ENCODE measurements around the gene CD4. TPM values are rescaled to one million over a fixed set of nuclear protein-coding genes. Genes with fewer than 3 reads are reported as not detected.

The CD4 gene
- total and polyA plus RNA-seq, 2 donors (not counting 3 experiments of a cell fraction or from before 2014, with no cell fraction given), result not detected

GRCh38 chr12:6852651-6853354, 63.5 kb downstream of the CD4 start:
- peaks cover 14 to 22% of the 10 kb centered on the region in 2 experiments for H3K36me3 ChIP-seq (ENCODE audit: control insufficient read depth in 2 of 2, extremely low read depth in 1 of 2, insufficient read depth in 2 of 2, low read length in 2 of 2)
- intact Hi-C loops (cut with micrococcal nuclease) (loop anchor here (1.0 kb wide), 2 partner anchors 15 to 190 kb away; partner anchors contain the start of gene ING4), dilution Hi-C loops (cut with MboI; ENCODE audit: extremely low pct_ligation_motif_present, low sequenced_read_pairs) (no loop called here)
- DNase-seq (ENCODE audit: low read depth, low spot score), result peak; percentile 61
- CTCF ChIA-PET, result interaction anchor here (0.9 to 4.6 kb wide), 10 partner anchors 9 to 168 kb away, joined by 3 to 30 read pairs (median 5); partner anchors contain the start of genes MLF2, SPSB2 and TPI1
- H3K27me3 ChIP-seq (ENCODE audit: control insufficient read depth in 2 of 2, insufficient read depth in 2 of 2, low read length in 2 of 2), result no peaks in the 10 kb centered on the region
- peak overlapping the region; percentile 77 for H3K4me2 ChIP-seq (ENCODE audit: insufficient read depth, low read length)
- H3K27ac ChIP-seq (ENCODE audit: insufficient read depth, low read depth, low read length), result peak overlapping the region; percentile 8
- BruUV-seq (replicated peaks), result no TSS peak
- no peak for FAIRE-seq
- H3K79me2 ChIP-seq (ENCODE audit: control insufficient read depth, insufficient read depth, low read length), result peaks cover 42% of the 10 kb centered on the region
- H3K4me1 ChIP-seq (ENCODE audit: control insufficient read depth, extremely low read depth, insufficient read depth, low read length), result peaks cover 24% of the 10 kb centered on the region
- peak overlapping the region; percentile 51 for H3K9ac ChIP-seq (replicated peaks; ENCODE audit: extremely low read depth, insufficient read depth, low read length)
- H3K4me3 ChIP-seq (replicated peaks in 1 of 3; ENCODE audit: insufficient read depth in 1 of 3, low read depth in 1 of 3, low read length in 3 of 3), result peak overlapping the region; percentile 63 to 93 (median 76)
- H3K9me1 ChIP-seq (replicated peaks; ENCODE audit: control insufficient read depth, extremely low read depth, insufficient read depth, low read length), result no peaks in the 10 kb centered on the region
- H2AFZ ChIP-seq (ENCODE audit: low read depth, low read length), result peak overlapping the region; percentile 30
- no peaks in the 10 kb centered on the region for H4K20me1 ChIP-seq (replicated peaks; ENCODE audit: control insufficient read depth, extremely low read depth, insufficient read depth, low read length)
- no peak for TF ChIP-seq POLR2AphosphoS5 (IDR thresholded peaks at IDR 0.05; ENCODE audit: insufficient read depth, low read depth, low read length)
- TF ChIP-seq MAX (IDR thresholded peaks at IDR 0.05; ENCODE audit: insufficient read depth, insufficient read length), result no peak
- no peak for TF ChIP-seq POLR2A (IDR thresholded peaks at IDR 0.05; ENCODE audit: low read depth, low read length)
- no peak for TF ChIP-seq MYC (IDR thresholded peaks at IDR 0.05; ENCODE audit: low read depth, low read length)
- TF ChIP-seq EZH2 (IDR thresholded peaks at IDR 0.05; ENCODE audit: borderline replicate concordance, low read depth, low read length, severe bottlenecking), result no peak
- POLR2A ChIA-PET, result interaction anchor here (1.2 to 3.2 kb wide), 6 partner anchors 9 to 100 kb away, joined by 3 to 48 read pairs (median 6); partner anchors contain the start of genes MLF2, SPSB2 and TPI1
- no peaks in the 10 kb centered on the region for H3K9me3 ChIP-seq (replicated peaks; ENCODE audit: control insufficient read depth, insufficient read depth, low read length)

- intact Hi-C loops (cut with micrococcal nuclease) (no loop called here), dilution Hi-C loops (cut with MboI; ENCODE audit: extremely low pct_ligation_motif_present, low sequenced_read_pairs) (no loop called here)
- no peak overlapping the region for H2AFZ ChIP-seq (ENCODE audit: low read depth, low read length)
- peaks cover 24% of the 10 kb centered on the region for H3K4me1 ChIP-seq (ENCODE audit: control insufficient read depth, extremely low read depth, insufficient read depth, low read length)
- H3K9ac ChIP-seq (replicated peaks; ENCODE audit: extremely low read depth, insufficient read depth, low read length), result peak overlapping the region; percentile 51
- H3K9me3 ChIP-seq (replicated peaks; ENCODE audit: control insufficient read depth, insufficient read depth, low read length), result no peaks in the 10 kb centered on the region
- H3K4me3 ChIP-seq (replicated peaks in 1 of 3; ENCODE audit: insufficient read depth in 1 of 3, low read depth in 1 of 3, low read length in 3 of 3), result no peak overlapping the region
- peak overlapping the region; percentile 8 for H3K27ac ChIP-seq (ENCODE audit: insufficient read depth, low read depth, low read length)
- H3K79me2 ChIP-seq (ENCODE audit: control insufficient read depth, insufficient read depth, low read length), result peaks cover 42% of the 10 kb centered on the region
- POLR2A ChIA-PET, result interaction anchor here (1.5 to 3.2 kb wide), 3 partner anchors 14 to 19 kb away, joined by 3 to 48 read pairs (median 11); partner anchors contain the start of genes SPSB2 and TPI1
- H3K36me3 ChIP-seq (ENCODE audit: control insufficient read depth in 2 of 2, extremely low read depth in 1 of 2, insufficient read depth in 2 of 2, low read length in 2 of 2), result peaks cover 21 to 29% of the 10 kb centered on the region in 2 experiments
- H3K9me1 ChIP-seq (replicated peaks; ENCODE audit: control insufficient read depth, extremely low read depth, insufficient read depth, low read length), result no peaks in the 10 kb centered on the region
- H4K20me1 ChIP-seq (replicated peaks; ENCODE audit: control insufficient read depth, extremely low read depth, insufficient read depth, low read length), result no peaks in the 10 kb centered on the region
- FAIRE-seq (no peak), DNase-seq (ENCODE audit: low read depth, low spot score) (no peak)
- no peak for TF ChIP-seq MYC (IDR thresholded peaks at IDR 0.05; ENCODE audit: low read depth, low read length)
- no peak for TF ChIP-seq POLR2A (IDR thresholded peaks at IDR 0.05; ENCODE audit: low read depth, low read length)
- TF ChIP-seq JUN (IDR thresholded peaks at IDR 0.05; ENCODE audit: borderline replicate concordance, insufficient read depth, insufficient read length, low read depth), result no peak
- no peak for TF ChIP-seq POLR2AphosphoS5 (IDR thresholded peaks at IDR 0.05; ENCODE audit: insufficient read depth, low read depth, low read length)
- no peak for TF ChIP-seq CTCF (IDR thresholded peaks at IDR 0.05; ENCODE audit: extremely low read depth in 1 of 2, insufficient read depth in 1 of 2, low read depth in 1 of 2, low read length in 2 of 2)
- TF ChIP-seq EZH2 (IDR thresholded peaks at IDR 0.05; ENCODE audit: borderline replicate concordance, low read depth, low read length, severe bottlenecking), result no peak
- TF ChIP-seq FOS (IDR thresholded peaks at IDR 0.05; ENCODE audit: borderline replicate concordance, insufficient read depth, low read length), result no peak
- TF ChIP-seq GATA2 (IDR thresholded peaks at IDR 0.05; ENCODE audit: insufficient read depth, insufficient read length, low read depth, low read length), result no peak
- no peak for TF ChIP-seq MAX (IDR thresholded peaks at IDR 0.05; ENCODE audit: insufficient read depth, insufficient read length)
- no TSS peak for BruUV-seq (replicated peaks)
- H3K27me3 ChIP-seq (ENCODE audit: control insufficient read depth in 2 of 2, insufficient read depth in 2 of 2, low read length in 2 of 2), result no peaks in the 10 kb centered on the region
- peak overlapping the region; percentile 77 for H3K4me2 ChIP-seq (ENCODE audit: insufficient read depth, low read length)
- CTCF ChIA-PET, result interaction anchor here (0.9 to 4.6 kb wide), 4 partner anchors 15 to 100 kb away, joined by 5 to 30 read pairs (median 27); partner anchors contain the start of genes MLF2, SPSB2 and TPI1
Measured at GRCh38 chr12:6853626-6854025, 64.3 kb downstream of the CD4 start.
